GM12872 (cell line): ENCODE measurements around the gene KCND3.

Experiments used
- CTCF ChIP-seq: IDR thresholded peaks from 3 replicates; pipeline ENCODE4 v1.5.1; 2011; ENCODE audit warnings: low read depth, mild to moderate bottlenecking, low read length, moderate library complexity; ENCODE audit not compliant: insufficient read depth

The KCND3 gene

GRCh38 chr1:111842411-111842810 lies 147.1 kb downstream of the KCND3 start:
- TF ChIP-seq CTCF, result no peak

GRCh38 chr1:111841746-111842145 lies 147.7 kb downstream of the KCND3 start:
- TF ChIP-seq CTCF, result no peak

DNA sequence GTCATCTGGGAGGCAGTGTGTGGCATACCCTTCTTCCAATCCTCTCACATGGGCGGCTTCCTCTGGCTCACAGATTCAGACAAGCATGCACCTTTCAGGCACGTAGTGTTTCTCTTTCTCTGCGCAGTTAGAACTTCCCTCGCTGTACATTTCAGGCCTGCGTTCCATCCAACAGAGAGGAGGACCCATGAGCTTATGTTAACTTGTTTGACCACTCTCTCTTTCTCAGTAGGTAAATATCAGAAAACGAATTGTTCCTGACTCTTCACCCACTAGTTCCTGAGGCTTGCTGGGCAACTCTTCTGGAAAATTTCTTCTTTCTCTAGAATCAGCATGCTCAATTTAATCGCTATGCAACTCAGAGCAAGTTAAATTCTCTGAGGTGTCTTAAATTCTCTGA lies 148.3 kb downstream of the KCND3 start:
- TF ChIP-seq CTCF, result no peak

- TF ChIP-seq CTCF, result no peak
These were observed 152.1 kb downstream of the KCND3 start for GRCh38 chr1:111837393-111837792.

DNA sequence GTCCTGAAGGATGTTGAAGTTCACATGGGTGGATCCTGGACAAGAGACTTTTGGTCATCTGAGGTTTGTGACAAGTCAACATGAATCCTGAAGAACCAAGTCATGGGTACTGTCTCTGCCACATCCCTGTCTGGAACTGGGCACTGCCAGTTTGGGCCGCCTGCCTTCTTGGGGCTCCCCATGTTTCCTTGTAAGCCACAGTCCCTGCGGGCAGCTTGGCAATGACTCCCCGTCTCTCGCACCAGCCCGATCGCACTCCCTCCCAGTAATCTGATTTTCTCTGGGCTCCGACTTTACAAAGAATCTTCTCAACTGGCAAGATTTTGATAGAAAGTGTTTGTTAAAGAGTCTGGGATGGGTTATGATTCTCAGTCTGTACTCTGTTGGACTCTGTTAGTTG lies 153.4 kb downstream of the KCND3 start:
- no peak for TF ChIP-seq CTCF

- TF ChIP-seq CTCF, result no peak
These were observed 154.0 kb downstream of the KCND3 start for GRCh38 chr1:111835514-111835913.

- no peak for TF ChIP-seq CTCF
These were observed 154.5 kb downstream of the KCND3 start for GRCh38 chr1:111834956-111835355.

DNA sequence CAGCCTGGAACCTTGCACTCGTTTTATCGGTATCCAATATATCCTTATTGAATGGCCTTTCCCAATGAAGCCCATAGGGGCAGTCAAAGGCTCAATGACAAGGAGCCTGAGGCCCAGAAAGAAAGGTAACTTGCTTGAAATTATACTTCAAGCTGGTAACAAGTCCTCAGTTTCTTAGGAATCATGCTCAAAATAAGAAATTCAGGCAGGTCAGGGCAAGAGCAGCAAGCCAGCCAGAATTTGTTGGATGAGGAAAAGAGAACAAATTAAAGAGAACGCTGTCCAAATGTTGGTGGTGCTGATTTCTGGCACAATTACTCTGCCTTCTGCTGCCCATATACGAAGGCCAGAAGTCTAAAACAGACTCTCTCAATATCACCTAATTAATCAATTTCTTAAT lies 156.1 kb downstream of the KCND3 start:
- TF ChIP-seq CTCF, result no peak
